Gastrocnemius medialis (tissue), 4 donors: ENCODE measurements around the gene MTFP1. TPM values are rescaled to one million over a fixed set of nuclear protein-coding genes. Genes with fewer than 3 reads are reported as not detected.

Experiments
- ATAC-seq, 2 donors: fragments of 150-250 bp; one replicate each; pipeline ENCODE4 v1.9.1; 2016
- DNase-seq, 2 donors: peaks; one replicate each; pipeline ENCODE4 v3.0.0-alpha.2; 2019
- H3K27ac ChIP-seq, 4 donors: fragments of 200-600 bp; sonication (generic); 1 replicate in 1 of 4; 2 replicates in 3 of 4; pipeline ENCODE4 v1.5.1; 2016 to 2018; ENCODE audit warnings: mild to moderate bottlenecking in 2 of 4, moderate library complexity in 1 of 4
- H3K27me3 ChIP-seq, 3 donors: fragments of 200-600 bp; sonication (generic) in 2 of 3; 1 replicate in 1 of 3; 2 replicates in 2 of 3; pipeline versions ENCODE4 v1.5.1 to v1.6.0; 2016 to 2019; ENCODE audit warnings: mild to moderate bottlenecking in 1 of 3, moderate library complexity in 1 of 3
- H3K36me3 ChIP-seq, 2 donors: fragments of 200-600 bp; sonication (generic) in 1 of 2; one replicate each; pipeline ENCODE4 v1.5.1; 2017 to 2018
- H3K4me1 ChIP-seq, 2 donors: fragments of 200-600 bp; sonication (generic) in 1 of 2; one replicate each; pipeline ENCODE4 v1.5.1; 2016 to 2017; ENCODE audit warnings: mild to moderate bottlenecking in 2 of 2
- H3K4me3 ChIP-seq, 4 donors: fragments of 200-600 bp; sonication (generic) in 3 of 4; 1 replicate in 1 of 4; 2 replicates in 3 of 4; pipeline ENCODE4 v1.5.1; 2016 to 2019; ENCODE audit warnings: mild to moderate bottlenecking in 2 of 4
- H3K9me3 ChIP-seq, 3 donors: fragments of 200-600 bp; sonication (generic) in 2 of 3; 1 replicate in 1 of 3; 2 replicates in 2 of 3; pipeline ENCODE4 v1.5.1; 2016 to 2019
- CTCF ChIP-seq, 5 experiments: fragments of 450-650 bp in 3 of 5; fragments of 200-600 bp in 2 of 5; sonication (generic) in 2 of 5; IDR thresholded peaks in 4 of 5; conservative IDR thresholded peaks in 1 of 5; 1 replicate in 4 of 5; 2 replicates in 1 of 5; pipeline ENCODE4 v1.5.1; 2016 to 2019; ENCODE audit warnings: antibody characterized with exemption in 5 of 5, mild to moderate bottlenecking in 3 of 5, moderate library complexity in 3 of 5
- POLR2A ChIP-seq, 2 donors: fragments of 450-650 bp; IDR thresholded peaks; one replicate each; pipeline ENCODE4 v1.6.1; 2017; ENCODE audit warnings: antibody characterized with exemption in 2 of 2, mild to moderate bottlenecking in 2 of 2, moderate library complexity in 2 of 2
- in situ Hi-C, 4 donors: fragments of 200-750 bp; cut with MboI; loops; one replicate each; pipeline versions ENCODE4 v1.15.0 to v1.8.0; 2017; ENCODE audit warnings: low sequenced_read_pairs in 4 of 4
- intact Hi-C: fragments of 100-400 bp; cut with DNase I; formaldehyde crosslinking; loops from one replicate; pipeline ENCODE4 v1.15.1; 2023; ENCODE audit warnings: low total_unique reads
- total RNA-seq, 4 donors: library from RNA; depleted of rRNA; stranded (reverse); fragments of >200 nt; gene quantifications; one replicate each; pipeline versions ENCODE4 v1.1.0 to v1.2.3, GENCODE V29; 2016

MTFP1 gene
- total RNA-seq, 4 donors from 2014 or later, result 15.9 to 57.7 (median 44.5) TPM

- TF ChIP-seq POLR2A (IDR thresholded peaks at IDR 0.05) (no peak), CTCF (IDR thresholded peaks at IDR 0.05 in 4 of 5, conservative IDR thresholded peaks at IDR 0.05 in 1 of 5) (peak; percentile 44 to 73 (median 73))
- peak; percentile 18 to 42 for DNase-seq
- Histone ChIP-seq H3K4me3 (no peak overlapping the region), H3K4me1 (peaks cover 6 to 7% of the 10 kb centered on the region in 2 donors), H3K9me3 (no peaks in the 10 kb centered on the region), H3K27me3 (peaks cover 7 to 18% (median 13%) of the 10 kb centered on the region in 3 donors), H3K27ac (no peak overlapping the region), H3K36me3 (no peaks in the 10 kb centered on the region)
- in situ Hi-C loops (loop anchor here (5.0 to 25.0 kb wide), 6 partner anchors 91 to 279 kb away; partner anchors contain the start of genes CASTOR1 (in 1 of the 4) and OSM (in 1 of the 4)), intact Hi-C loops (loop anchor here (1.0 kb wide), 2 partner anchors 35 to 94 kb away; no protein-coding TSS in a partner anchor)
- peak in 1 of 2 donors; percentile 32 for ATAC-seq
Measured at GRCh38 chr22:30390974-30391691, 34.4 kb upstream of the MTFP1 start.

- H3K4me3 ChIP-seq, result no peak overlapping the region
- H3K27ac ChIP-seq, result no peak overlapping the region
- intact Hi-C loops, result no loop called here
- peaks cover 22 to 30% (median 27%) of the 10 kb centered on the region in 3 donors for H3K27me3 ChIP-seq
- TF ChIP-seq POLR2A (IDR thresholded peaks at IDR 0.05), result no peak
- no peak for TF ChIP-seq CTCF (IDR thresholded peaks at IDR 0.05 in 4 of 5, conservative IDR thresholded peaks at IDR 0.05 in 1 of 5)
- peaks cover 0 to 14% of the 10 kb centered on the region in 2 donors for H3K4me1 ChIP-seq
- no peaks in the 10 kb centered on the region for H3K9me3 ChIP-seq
- H3K36me3 ChIP-seq, result no peaks in the 10 kb centered on the region
- DNase-seq (no peak), ATAC-seq (no peak)
- in situ Hi-C loops, result loop anchor here (5.0 to 25.0 kb wide), 6 partner anchors 90 to 280 kb away; partner anchors contain the start of genes CASTOR1 (in 1 of the 4) and OSM (in 1 of the 4)
Measured at GRCh38 chr22:30392661-30393321, 32.8 kb upstream of the MTFP1 start.

- H3K27me3 ChIP-seq, result peaks cover 24 to 35% (median 27%) of the 10 kb centered on the region in 3 donors
- intact Hi-C loops, result no loop called here
- H3K9me3 ChIP-seq, result no peaks in the 10 kb centered on the region
- DNase-seq (no peak), ATAC-seq (no peak)
- H3K27ac ChIP-seq, result no peak overlapping the region
- H3K36me3 ChIP-seq, result no peaks in the 10 kb centered on the region
- in situ Hi-C loops, result loop anchor here (5.0 to 25.0 kb wide), 6 partner anchors 89 to 281 kb away; partner anchors contain the start of genes CASTOR1 (in 1 of the 4) and OSM (in 1 of the 4)
- H3K4me1 ChIP-seq, result peaks cover 0 to 14% of the 10 kb centered on the region in 2 donors
- TF ChIP-seq POLR2A (IDR thresholded peaks at IDR 0.05), result no peak
- TF ChIP-seq CTCF (IDR thresholded peaks at IDR 0.05 in 4 of 5, conservative IDR thresholded peaks at IDR 0.05 in 1 of 5), result no peak
- no peak overlapping the region for H3K4me3 ChIP-seq
Measured at GRCh38 chr22:30393322-30393680, 32.3 kb upstream of the MTFP1 start.

GRCh38 chr22:30393885-30394284 is 31.7 kb upstream of the MTFP1 start:
- Histone ChIP-seq H3K27ac (no peak overlapping the region), H3K9me3 (no peaks in the 10 kb centered on the region), H3K4me3 (no peak overlapping the region), H3K36me3 (no peaks in the 10 kb centered on the region), H3K27me3 (peaks cover 24 to 35% (median 31%) of the 10 kb centered on the region in 3 donors), H3K4me1 (peaks cover 0 to 14% of the 10 kb centered on the region in 2 donors)
- intact Hi-C loops (no loop called here), in situ Hi-C loops (loop anchor here (5.0 to 25.0 kb wide), 6 partner anchors 88 to 282 kb away; partner anchors contain the start of genes CASTOR1 (in 1 of the 4) and OSM (in 1 of the 4))
- DNase-seq (no peak), ATAC-seq (no peak)
- TF ChIP-seq CTCF (IDR thresholded peaks at IDR 0.05 in 4 of 5, conservative IDR thresholded peaks at IDR 0.05 in 1 of 5) (no peak), POLR2A (IDR thresholded peaks at IDR 0.05) (no peak)
